Endothelial cell of umbilical vein (primary cell): ENCODE measurements around the gene FIZ1.

ENCODE experiments used
- CTCF ChIP-seq, 2 donors: IDR thresholded peaks; 1 replicate in 1 of 2; 2 replicates in 1 of 2; pipeline ENCODE4 v1.5.1; 2011; ENCODE audit warnings: low read length in 2 of 2, mild to moderate bottlenecking in 2 of 2, moderate library complexity in 2 of 2, control low read depth in 1 of 2, inconsistent platforms in 1 of 2, low read depth in 1 of 2; ENCODE audit not compliant: insufficient read depth in 1 of 2; ENCODE audit errors: extremely low read depth in 1 of 2
- EZH2 ChIP-seq: IDR thresholded peaks from 2 replicates; pipeline ENCODE4 v1.6.1; 2012; ENCODE audit warnings: borderline replicate concordance, low read depth, mild to moderate bottlenecking, moderate library complexity, low read length, inconsistent platforms; ENCODE audit not compliant: severe bottlenecking
- FOS ChIP-seq: IDR thresholded peaks from 2 replicates; pipeline ENCODE4 v1.6.1; 2011; ENCODE audit warnings: mild to moderate bottlenecking, low read length, moderate library complexity, borderline replicate concordance; ENCODE audit not compliant: insufficient read depth
- GATA2 ChIP-seq: IDR thresholded peaks from 2 replicates; pipeline ENCODE4 v1.7.0; 2011; ENCODE audit warnings: low read depth, mild to moderate bottlenecking, moderate library complexity, mixed read lengths, low read length; ENCODE audit not compliant: insufficient read length, insufficient read depth
- JUN ChIP-seq: IDR thresholded peaks from 2 replicates; pipeline ENCODE4 v1.6.1; 2011; ENCODE audit warnings: borderline replicate concordance, low read depth; ENCODE audit not compliant: insufficient read length, insufficient read depth
- MAX ChIP-seq: IDR thresholded peaks from 2 replicates; pipeline ENCODE4 v1.6.1; 2011; ENCODE audit not compliant: insufficient read depth, insufficient read length
- POLR2A ChIP-seq: IDR thresholded peaks from 2 replicates; pipeline ENCODE4 v1.6.1; 2012; ENCODE audit warnings: low read depth, mild to moderate bottlenecking, control low read depth, low read length
- POLR2AphosphoS5 ChIP-seq: IDR thresholded peaks from 2 replicates; pipeline ENCODE4 v1.6.1; 2012; ENCODE audit warnings: low read depth, mild to moderate bottlenecking, control low read depth, low read length, moderate library complexity; ENCODE audit not compliant: insufficient read depth

GRCh38 chr19:55624109-55625003, 25.0 kb upstream of the FIZ1 start, which contains the start of gene ZNF784:
- no peak for TF ChIP-seq CTCF (IDR thresholded peaks at IDR 0.05; ENCODE audit: extremely low read depth in 1 of 2, insufficient read depth in 1 of 2, low read depth in 1 of 2, low read length in 2 of 2)
- TF ChIP-seq POLR2A: peak; percentile 80
- peak; percentile 84 for TF ChIP-seq POLR2AphosphoS5
- TF ChIP-seq EZH2: no peak
- no peak for TF ChIP-seq MAX
- no peak for TF ChIP-seq FOS
- no peak for TF ChIP-seq JUN
- TF ChIP-seq GATA2: no peak
